Adrenal gland (tissue), 12 donors: ENCODE data around the gene FRRS1L. TPM values are rescaled to one million over a fixed set of nuclear protein-coding genes. Genes with fewer than 3 reads are reported as not detected.

Source experiments
- DNase-seq, 7 donors: peaks; one replicate each; pipeline ENCODE4 v3.0.0-alpha.2; 2019 to 2020
- H3K27ac ChIP-seq, 5 donors: fragments of 200-600 bp; sonication (generic) in 4 of 5; 1 replicate in 3 of 5; 2 replicates in 2 of 5; pipeline versions ENCODE4 v1.5.1 to v1.8.0; 2016 to 2020; ENCODE audit warnings: mild to moderate bottlenecking in 1 of 5
- H3K27me3 ChIP-seq: fragments of 200-600 bp; 2 replicates; pipeline ENCODE4 v1.8.0; 2021
- H3K36me3 ChIP-seq, 2 donors: fragments of 200-600 bp; replicated peaks in 1 of 2; 1 replicate in 1 of 2; 2 replicates in 1 of 2; pipeline versions ENCODE4 v1.5.1 to v1.8.0; 2018 to 2022
- H3K4me1 ChIP-seq, 2 donors: fragments of 200-600 bp; replicated peaks in 1 of 2; 1 replicate in 1 of 2; 2 replicates in 1 of 2; pipeline versions ENCODE4 v1.5.1 to v1.8.0; 2018 to 2021
- H3K4me3 ChIP-seq, 4 donors: fragments of 200-600 bp; sonication (generic) in 3 of 4; one replicate each; pipeline ENCODE4 v1.5.1; 2016 to 2018
- H3K9me3 ChIP-seq, 3 donors: fragments of 200-600 bp; sonication (generic) in 1 of 3; replicated peaks in 1 of 3; 1 replicate in 2 of 3; 2 replicates in 1 of 3; pipeline versions ENCODE4 v1.5.1 to v1.8.0; 2016 to 2021
- POLR2A ChIP-seq, 2 donors: fragments of 450-650 bp; IDR thresholded peaks; one replicate each; pipeline ENCODE4 v1.6.1; 2017; ENCODE audit warnings: antibody characterized with exemption in 2 of 2, mild to moderate bottlenecking in 2 of 2, moderate library complexity in 1 of 2
- WGBS, 4 donors: extraction: QIAGEN DNeasy Blood & Tissue Kit in 2 of 4; methylation state at CpG; one replicate each; pipeline versions ENCODE4 v1.1.5 to v1.1.7; 2013 to 2017; 5-methylcytosine and 5-hydroxymethylcytosine counted together
- intact Hi-C, 2 donors: fragments of 100-400 bp; cut with DNase I; formaldehyde crosslinking; loops; one replicate each; pipeline versions ENCODE4 v1.14.1 to v1.15.0; 2022 to 2023
- polyA plus RNA-seq, 3 donors: library from polyadenylated mRNA; stranded (reverse); fragments of 200-250 nt in 2 of 3; fragments of 350-450 nt in 1 of 3; fragmentation: Illumina TruSeq in 1 of 3; extraction: RNeasy Lipid Tissue Mini Kit (QIAGEN cat#74804) in 1 of 3; gene quantifications; one replicate each; pipeline ENCODE4 v1.2.3, GENCODE V29; 2013 to 2014
- total RNA-seq, 9 donors: library from RNA; depleted of rRNA in 4 of 9; stranded (reverse); fragments of >200 nt in 4 of 9; fragments of 120-200 nt in 1 of 9; fragmentation: NEBNext Ultra II Directional in 1 of 9; extraction: Animal tissue kit (Norgen Biotek cat#: 25700) in 1 of 9; gene quantifications; one replicate each; pipeline versions ENCODE4 v1.1.0 to v1.2.4, GENCODE V29; 2013 to 2023
- TF ChIP-seq, protein P1 (sequence below), 6 experiments: fragments of 450-650 bp in 4 of 6; fragments of 200-600 bp in 2 of 6; sonication (generic) in 1 of 6; IDR thresholded peaks; 1 replicate in 5 of 6; 2 replicates in 1 of 6; pipeline versions ENCODE4 v1.5.1 to v1.8.0; 2016 to 2021; ENCODE audit warnings: antibody characterized with exemption in 6 of 6, mild to moderate bottlenecking in 2 of 6, moderate library complexity in 1 of 6
- donor health status: healthy with polysubstance abuse.
- donor health status: Bipolar disorder and iron deficiency.
- donor health status: DM: yes; HTN: yes; CAD: no.
- donor health status: DM: no; HTN: no; CAD: no.
- donor health status: DM: no; HTN: no; CAD: no.
- donor health status: DM: yes; HTN: yes; CAD: no.

Gene FRRS1L
- total and polyA plus RNA-seq, 12 donors = 2.9 to 24.8 (median 14.8) TPM

DNA sequence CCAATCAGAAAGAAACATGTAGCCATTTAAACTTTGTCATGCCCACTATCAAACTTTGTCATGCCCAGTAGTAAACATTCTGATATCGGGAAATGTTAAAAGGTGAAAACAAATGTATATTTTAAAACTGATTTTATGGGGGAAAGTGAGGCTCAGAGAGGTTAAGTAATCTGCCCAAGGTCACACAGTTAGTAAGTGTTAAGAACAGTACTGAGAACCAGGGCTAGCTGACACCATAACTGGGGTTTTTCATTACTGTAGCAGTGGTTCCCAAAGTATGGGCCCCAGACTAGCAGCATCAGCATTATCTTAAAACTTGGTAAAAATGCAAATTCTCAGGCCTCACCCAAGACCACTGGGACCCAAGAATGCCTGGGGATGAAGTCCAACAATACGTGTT, 9.9 kb upstream of the FRRS1L start:
- no peaks in the 10 kb centered on the region for H3K36me3 ChIP-seq
- no peak for DNase-seq
- no peaks in the 10 kb centered on the region for H3K9me3 ChIP-seq
- no peaks in the 10 kb centered on the region for H3K27me3 ChIP-seq
- no peaks in the 10 kb centered on the region for H3K4me1 ChIP-seq
- no peak overlapping the region for H3K4me3 ChIP-seq
- 90 to 98% (median 94%) methylated on average over 2 of the region's 2 CpGs for WGBS, 4 donors
- TF ChIP-seq POLR2A (IDR thresholded peaks at IDR 0.05) = no peak
- TF ChIP-seq, protein P1, sequence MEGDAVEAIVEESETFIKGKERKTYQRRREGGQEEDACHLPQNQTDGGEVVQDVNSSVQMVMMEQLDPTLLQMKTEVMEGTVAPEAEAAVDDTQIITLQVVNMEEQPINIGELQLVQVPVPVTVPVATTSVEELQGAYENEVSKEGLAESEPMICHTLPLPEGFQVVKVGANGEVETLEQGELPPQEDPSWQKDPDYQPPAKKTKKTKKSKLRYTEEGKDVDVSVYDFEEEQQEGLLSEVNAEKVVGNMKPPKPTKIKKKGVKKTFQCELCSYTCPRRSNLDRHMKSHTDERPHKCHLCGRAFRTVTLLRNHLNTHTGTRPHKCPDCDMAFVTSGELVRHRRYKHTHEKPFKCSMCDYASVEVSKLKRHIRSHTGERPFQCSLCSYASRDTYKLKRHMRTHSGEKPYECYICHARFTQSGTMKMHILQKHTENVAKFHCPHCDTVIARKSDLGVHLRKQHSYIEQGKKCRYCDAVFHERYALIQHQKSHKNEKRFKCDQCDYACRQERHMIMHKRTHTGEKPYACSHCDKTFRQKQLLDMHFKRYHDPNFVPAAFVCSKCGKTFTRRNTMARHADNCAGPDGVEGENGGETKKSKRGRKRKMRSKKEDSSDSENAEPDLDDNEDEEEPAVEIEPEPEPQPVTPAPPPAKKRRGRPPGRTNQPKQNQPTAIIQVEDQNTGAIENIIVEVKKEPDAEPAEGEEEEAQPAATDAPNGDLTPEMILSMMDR (IDR thresholded peaks at IDR 0.05) = no peak
- intact Hi-C loops = no loop called here
- no peak overlapping the region for H3K27ac ChIP-seq

DNA sequence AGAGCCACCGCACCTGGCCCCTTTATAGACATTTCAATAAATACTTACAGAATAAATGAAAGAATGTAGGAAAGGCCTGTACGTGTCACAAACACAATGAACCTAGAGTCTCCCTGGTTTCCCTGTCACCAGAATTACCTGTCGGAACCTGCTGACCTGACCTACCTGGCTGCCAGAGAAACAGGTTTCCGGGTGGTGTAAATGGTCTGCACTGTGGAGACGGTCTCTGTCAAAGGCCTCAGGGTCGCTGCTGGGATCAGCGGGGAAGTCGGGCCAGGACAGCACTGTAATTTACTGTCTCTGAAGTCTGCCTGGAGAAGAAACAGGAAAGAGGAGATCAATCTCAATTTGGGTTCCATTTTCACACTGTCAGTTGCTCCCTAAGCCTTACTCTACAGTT, 9.3 kb upstream of the FRRS1L start:
- Histone ChIP-seq H3K4me1 (no peaks in the 10 kb centered on the region), H3K36me3 (no peaks in the 10 kb centered on the region), H3K27me3 (no peaks in the 10 kb centered on the region), H3K4me3 (no peak overlapping the region), H3K9me3 (no peaks in the 10 kb centered on the region), H3K27ac (no peak overlapping the region)
- WGBS, 4 donors = 77 to 79% (median 77%) methylated on average over 8 of the region's 8 CpGs
- intact Hi-C loops = no loop called here
- no peak for TF ChIP-seq POLR2A (IDR thresholded peaks at IDR 0.05)
- TF ChIP-seq, protein P1 (IDR thresholded peaks at IDR 0.05) = no peak
- no peak for DNase-seq

DNA sequence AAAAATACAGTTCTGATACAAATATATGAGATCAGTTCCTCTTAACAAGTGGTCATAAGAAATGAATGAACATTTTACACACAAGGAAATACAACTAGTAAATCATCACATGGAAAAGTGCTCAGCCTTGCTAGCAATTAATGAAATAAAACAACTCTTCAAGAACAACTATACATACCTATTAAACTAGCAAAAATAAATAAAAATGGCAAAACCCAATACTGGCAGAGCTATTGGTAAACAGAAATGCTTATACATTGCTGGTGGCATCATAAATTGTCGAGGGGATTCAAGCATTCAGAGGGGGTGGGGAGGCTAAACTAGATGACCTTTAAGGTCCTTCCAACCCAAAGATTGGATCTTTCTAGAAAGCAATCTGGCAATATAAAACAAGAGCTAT, 5.9 kb upstream of the FRRS1L start:
- H3K27ac ChIP-seq = no peak overlapping the region
- H3K36me3 ChIP-seq = no peaks in the 10 kb centered on the region
- intact Hi-C loops = no loop called here
- no peak for TF ChIP-seq POLR2A (IDR thresholded peaks at IDR 0.05)
- TF ChIP-seq, protein P1 (IDR thresholded peaks at IDR 0.05) = no peak
- H3K27me3 ChIP-seq = no peaks in the 10 kb centered on the region
- H3K4me1 ChIP-seq = no peaks in the 10 kb centered on the region
- H3K9me3 ChIP-seq = no peaks in the 10 kb centered on the region
- WGBS, 4 donors = 77 to 88% (median 81%) methylated on average over 1 of the region's 1 CpG
- DNase-seq = no peak
- H3K4me3 ChIP-seq = no peak overlapping the region

- intact Hi-C loops = no loop called here
- Histone ChIP-seq H3K9me3 (no peaks in the 10 kb centered on the region), H3K36me3 (no peaks in the 10 kb centered on the region), H3K4me3 (no peak overlapping the region), H3K4me1 (no peaks in the 10 kb centered on the region), H3K27ac (no peak overlapping the region), H3K27me3 (no peaks in the 10 kb centered on the region)
- DNase-seq = no peak
- WGBS, 4 donors = 75 to 90% (median 87%) methylated on average over 3 of the region's 3 CpGs
- TF ChIP-seq, protein P1 (IDR thresholded peaks at IDR 0.05) = no peak
- TF ChIP-seq POLR2A (IDR thresholded peaks at IDR 0.05) = no peak
These were observed 4.9 kb upstream of the FRRS1L start for GRCh38 chr9:109171926-109172325.
